Vagina (tissue), 2 donors: ENCODE data around the gene PTPN12. TPM values are rescaled to one million over a fixed set of nuclear protein-coding genes. Genes with fewer than 3 reads are reported as not detected.

Experiments used
- DNase-seq, 2 donors: peaks; one replicate each; pipeline ENCODE4 v3.0.0-alpha.2; 2017; ENCODE audit errors: extremely low spot score in 2 of 2
- H3K27ac ChIP-seq: fragments of 200-600 bp; sonication (generic); one replicate; pipeline ENCODE4 v1.5.1; 2019
- H3K27me3 ChIP-seq: fragments of 200-600 bp; sonication (generic); one replicate; pipeline ENCODE4 v1.5.1; 2019
- H3K36me3 ChIP-seq, 2 donors: fragments of 200-600 bp; sonication (generic); one replicate each; pipeline ENCODE4 v1.5.1; 2017 to 2019
- H3K4me1 ChIP-seq: fragments of 200-600 bp; sonication (generic); one replicate; pipeline ENCODE4 v1.5.1; 2019
- H3K4me3 ChIP-seq, 2 donors: fragments of 200-600 bp; sonication (generic); 1 replicate in 1 of 2; 2 replicates in 1 of 2; pipeline ENCODE4 v1.5.1; 2016 to 2019
- H3K9me3 ChIP-seq: fragments of 200-600 bp; sonication (generic); one replicate; pipeline ENCODE4 v1.5.1; 2019
- CTCF ChIP-seq, 3 experiments: fragments of 450-650 bp in 2 of 3; fragments of 200-600 bp in 1 of 3; sonication (generic) in 1 of 3; IDR thresholded peaks; one replicate each; pipeline ENCODE4 v1.5.1; 2017 to 2019; ENCODE audit warnings: antibody characterized with exemption in 3 of 3, mild to moderate bottlenecking in 2 of 3, moderate library complexity in 2 of 3
- POLR2A ChIP-seq, 2 donors: fragments of 450-650 bp; IDR thresholded peaks; one replicate each; pipeline ENCODE4 v1.6.1; 2017; ENCODE audit warnings: antibody characterized with exemption in 2 of 2, mild to moderate bottlenecking in 2 of 2, moderate library complexity in 2 of 2
- POLR2AphosphoS5 ChIP-seq, 2 donors: sonication (generic); formaldehyde crosslinking; IDR thresholded peaks; one replicate each; pipeline ENCODE4 v1.9.0; 2017; ENCODE audit warnings: antibody characterized with exemption in 2 of 2, mild to moderate bottlenecking in 2 of 2, low read depth in 1 of 2; ENCODE audit not compliant: insufficient read depth in 1 of 2
- intact Hi-C: fragments of 100-400 bp; cut with DNase I; formaldehyde crosslinking; loops from one replicate; pipeline ENCODE4 v1.15.1; 2023
- total RNA-seq: library from RNA; depleted of rRNA; stranded (reverse); fragments of >200 nt; gene quantifications from one replicate; pipeline ENCODE4 v1.2.3, GENCODE V29; 2016

PTPN12 gene
- total RNA-seq, 1 donor from 2014 or later = 106 TPM

- Histone ChIP-seq H3K4me1 (no peaks in the 10 kb centered on the region), H3K27me3 (no peaks in the 10 kb centered on the region), H3K27ac (no peak overlapping the region), H3K9me3 (no peaks in the 10 kb centered on the region), H3K4me3 (no peak overlapping the region), H3K36me3 (peaks cover 0 to 41% of the 10 kb centered on the region in 2 donors)
- DNase-seq = no peak
- TF ChIP-seq CTCF (IDR thresholded peaks at IDR 0.05) (no peak), POLR2A (IDR thresholded peaks at IDR 0.05) (no peak), POLR2AphosphoS5 (IDR thresholded peaks at IDR 0.05; ENCODE audit: insufficient read depth in 1 of 2, low read depth in 1 of 2) (no peak)
- intact Hi-C loops = no loop called here
Measured at GRCh38 chr7:77606562-77606961, 69.5 kb downstream of the PTPN12 start.

DNA sequence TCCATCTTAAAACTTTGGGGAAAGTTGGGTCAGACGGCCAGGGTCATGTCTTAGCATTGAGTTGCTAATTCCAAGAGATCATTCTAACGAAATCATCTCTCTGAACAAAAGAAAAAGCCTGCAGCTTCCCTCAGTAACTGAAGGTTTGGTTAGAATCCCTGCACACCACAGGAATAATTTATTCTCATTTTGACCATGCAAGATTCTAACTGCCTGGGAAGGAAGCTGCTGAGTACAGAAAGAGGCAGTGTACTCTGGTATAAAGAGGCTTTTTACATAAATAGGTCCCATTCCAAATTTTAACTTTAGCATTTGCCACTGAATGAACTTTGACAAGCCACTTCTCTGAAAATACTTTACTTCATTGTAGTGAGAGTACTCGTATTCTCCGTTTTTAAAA lies 82.2 kb downstream of the PTPN12 start:
- Histone ChIP-seq H3K36me3 (peaks cover 0 to 38% of the 10 kb centered on the region in 2 donors), H3K27ac (no peak overlapping the region), H3K4me3 (no peak overlapping the region), H3K4me1 (no peaks in the 10 kb centered on the region), H3K27me3 (no peaks in the 10 kb centered on the region), H3K9me3 (no peaks in the 10 kb centered on the region)
- no peak for TF ChIP-seq POLR2AphosphoS5 (IDR thresholded peaks at IDR 0.05; ENCODE audit: insufficient read depth in 1 of 2, low read depth in 1 of 2)
- intact Hi-C loops = no loop called here
- no peak for DNase-seq

GRCh38 chr7:77626586-77627308 lies 89.7 kb downstream of the PTPN12 start:
- TF ChIP-seq CTCF (IDR thresholded peaks at IDR 0.05) (no peak), POLR2AphosphoS5 (IDR thresholded peaks at IDR 0.05; ENCODE audit: insufficient read depth in 1 of 2, low read depth in 1 of 2) (no peak)
- Histone ChIP-seq H3K36me3 (peaks cover 0 to 24% of the 10 kb centered on the region in 2 donors), H3K9me3 (no peaks in the 10 kb centered on the region), H3K27me3 (no peaks in the 10 kb centered on the region), H3K4me3 (no peak overlapping the region), H3K27ac (no peak overlapping the region), H3K4me1 (no peaks in the 10 kb centered on the region)
- intact Hi-C loops = no loop called here
- DNase-seq = no peak

GRCh38 chr7:77627309-77627676 lies 90.2 kb downstream of the PTPN12 start:
- H3K36me3 ChIP-seq = peaks cover 0 to 19% of the 10 kb centered on the region in 2 donors
- TF ChIP-seq POLR2A (IDR thresholded peaks at IDR 0.05) = no peak
- no peak for TF ChIP-seq POLR2AphosphoS5 (IDR thresholded peaks at IDR 0.05; ENCODE audit: insufficient read depth in 1 of 2, low read depth in 1 of 2)
- TF ChIP-seq CTCF (IDR thresholded peaks at IDR 0.05) = no peak
- intact Hi-C loops = no loop called here

DNA sequence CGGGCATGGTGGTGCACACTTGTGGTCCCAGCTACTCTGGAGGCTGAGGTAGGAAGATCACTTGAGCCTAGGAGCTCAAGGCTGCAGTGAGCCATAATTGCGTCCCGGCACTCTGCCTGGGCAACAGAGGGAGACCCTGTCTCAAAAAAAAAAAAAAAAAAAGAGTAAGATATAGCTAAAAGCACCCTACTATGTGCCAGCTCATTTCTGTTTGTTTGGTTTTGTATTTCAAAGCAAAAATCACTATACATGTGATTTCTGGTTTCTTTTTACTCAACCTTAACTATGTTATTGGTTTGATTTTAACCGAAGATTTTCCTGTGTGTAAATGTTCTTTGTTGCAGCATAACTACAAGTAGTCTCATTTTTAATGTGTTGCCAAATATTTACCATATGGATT lies 92.7 kb downstream of the PTPN12 start:
- intact Hi-C loops = no loop called here
- Histone ChIP-seq H3K27ac (no peak overlapping the region), H3K4me3 (no peak overlapping the region), H3K27me3 (no peaks in the 10 kb centered on the region), H3K9me3 (no peaks in the 10 kb centered on the region), H3K36me3 (peaks cover 0 to 12% of the 10 kb centered on the region in 2 donors), H3K4me1 (no peaks in the 10 kb centered on the region)
- no peak for TF ChIP-seq CTCF (IDR thresholded peaks at IDR 0.05)
- no peak for TF ChIP-seq POLR2A (IDR thresholded peaks at IDR 0.05)
- TF ChIP-seq POLR2AphosphoS5 (IDR thresholded peaks at IDR 0.05; ENCODE audit: insufficient read depth in 1 of 2, low read depth in 1 of 2) = no peak
- no peak for DNase-seq

More at GRCh38 chr7:77627309-77627676, 90.2 kb downstream of the PTPN12 start:
- Histone ChIP-seq H3K4me3 (no peak overlapping the region), H3K4me1 (no peaks in the 10 kb centered on the region), H3K9me3 (no peaks in the 10 kb centered on the region), H3K27me3 (no peaks in the 10 kb centered on the region), H3K27ac (no peak overlapping the region)
- DNase-seq = no peak
